GM19043 (cell line): ENCODE measurements around the gene NDRG4.

ENCODE experiments used
- ATAC-seq: cut with Tn5 transposase; IDR thresholded peaks from one replicate; pipeline ENCODE4 v1.9.1; 2021; ENCODE audit warnings: low read depth; ENCODE audit not compliant: unreplicated experiment

NDRG4 gene

DNA sequence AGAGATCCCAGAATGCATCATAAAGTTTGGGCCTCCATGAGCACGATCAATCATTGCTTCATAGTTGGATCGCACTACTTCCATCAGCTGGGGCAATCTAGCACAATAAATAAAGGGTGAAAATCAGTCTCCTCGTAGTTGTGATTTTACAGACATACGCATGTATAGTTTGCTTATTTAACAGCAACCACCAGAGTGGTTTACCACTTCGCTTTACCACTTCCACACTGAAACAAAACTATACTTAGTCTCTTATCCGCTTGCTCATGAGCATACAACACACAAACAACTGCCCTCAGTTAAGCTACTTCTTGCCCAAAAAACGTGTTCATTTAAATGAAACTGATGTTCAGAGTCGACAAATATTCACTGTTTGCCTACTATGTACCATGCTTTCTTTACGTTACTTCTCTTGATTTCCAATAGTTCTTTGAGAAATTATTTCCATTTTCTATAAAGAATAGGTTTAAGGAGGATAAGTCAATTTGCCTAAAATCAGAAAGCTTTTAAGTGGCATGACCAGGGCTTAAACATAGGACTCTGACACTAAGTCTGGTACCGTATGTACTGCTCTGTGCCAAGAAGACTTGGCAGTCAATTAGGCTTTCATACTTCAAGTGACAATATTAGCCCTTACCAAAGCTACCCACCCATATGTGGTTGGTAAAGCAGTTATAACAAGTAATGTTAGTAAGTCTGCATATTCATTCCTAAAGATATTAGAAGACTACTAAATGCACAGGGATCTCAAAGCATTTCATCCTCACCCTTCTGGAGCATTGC, 37.4 kb downstream of the NDRG4 start:
- ATAC-seq: no peak

DNA sequence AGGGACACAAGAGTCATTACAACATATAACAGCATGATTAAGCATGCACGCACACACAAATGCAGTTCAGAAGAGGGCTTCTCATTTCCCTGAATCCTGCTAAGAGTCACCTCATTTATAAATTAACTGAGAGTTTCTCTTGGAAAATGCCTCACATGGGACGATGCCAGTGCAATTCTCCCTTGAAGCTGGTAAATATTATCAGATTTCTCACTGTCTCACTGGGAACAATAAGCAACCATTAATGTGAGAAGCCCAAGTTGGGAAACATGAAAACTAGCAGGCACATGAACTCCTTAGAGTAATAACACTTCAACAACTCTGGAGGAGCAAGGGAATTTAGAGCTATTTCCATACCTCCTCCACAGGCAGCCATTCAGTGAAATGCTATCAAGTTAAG, 41.8 kb downstream of the NDRG4 start:
- ATAC-seq: no peak

DNA sequence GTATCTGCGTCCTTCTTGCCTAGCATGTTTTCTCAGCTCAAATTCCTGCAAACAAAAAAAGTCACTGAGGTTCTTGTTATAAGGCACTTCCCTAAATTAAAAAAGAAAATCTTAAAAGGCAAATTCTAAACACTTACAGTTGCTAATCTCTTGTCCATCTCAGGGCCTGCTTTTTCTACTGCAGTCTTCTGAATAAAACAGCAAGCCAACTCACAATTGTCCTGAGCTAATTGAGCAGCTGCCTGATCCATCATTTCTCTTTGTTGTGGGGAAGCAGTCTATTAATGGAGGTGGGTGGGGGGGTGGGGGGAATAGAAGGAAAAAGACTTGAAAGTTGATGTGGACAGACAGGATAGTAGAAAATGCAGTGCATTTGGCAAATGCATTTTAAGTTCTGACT, 42.3 kb downstream of the NDRG4 start:
- ATAC-seq: no peak

DNA sequence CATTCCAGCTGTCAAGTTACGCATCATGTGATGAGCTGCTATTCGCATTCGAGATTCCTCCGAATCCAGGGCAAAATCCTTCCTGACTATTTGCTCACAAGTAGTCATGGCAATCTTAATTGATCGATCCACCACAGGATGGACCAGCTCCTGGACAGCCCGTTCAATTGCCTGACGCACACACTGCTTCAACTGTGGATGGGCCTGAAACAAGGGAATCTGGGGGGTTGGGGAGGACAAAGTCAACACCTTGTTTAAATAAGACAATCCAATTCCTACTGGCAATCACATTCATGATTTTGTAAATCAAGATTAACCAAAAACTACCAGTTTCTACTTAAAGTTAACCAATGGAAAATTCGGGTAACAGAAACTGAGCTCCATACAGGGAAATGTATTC, 43.7 kb downstream of the NDRG4 start:
- no peak for ATAC-seq

DNA sequence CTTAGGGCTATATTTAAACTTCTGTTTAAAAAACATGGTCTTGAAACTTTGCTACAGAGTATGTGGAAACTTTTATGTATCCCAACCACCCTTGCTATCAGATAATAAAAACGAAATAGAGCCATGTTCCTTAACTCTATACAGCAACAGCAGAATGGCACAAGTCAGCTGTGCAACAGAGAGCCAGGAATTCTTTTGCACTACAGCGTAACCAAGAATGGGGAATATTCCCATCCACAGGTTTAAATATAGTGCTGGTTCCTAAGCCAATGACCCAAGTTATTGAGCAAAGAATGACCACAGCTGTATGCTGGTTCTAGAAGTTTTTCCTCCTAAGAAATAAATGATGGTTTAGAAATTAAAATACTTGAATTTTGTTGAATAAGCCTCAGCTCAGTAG, 48.4 kb downstream of the NDRG4 start:
- ATAC-seq: no peak

DNA sequence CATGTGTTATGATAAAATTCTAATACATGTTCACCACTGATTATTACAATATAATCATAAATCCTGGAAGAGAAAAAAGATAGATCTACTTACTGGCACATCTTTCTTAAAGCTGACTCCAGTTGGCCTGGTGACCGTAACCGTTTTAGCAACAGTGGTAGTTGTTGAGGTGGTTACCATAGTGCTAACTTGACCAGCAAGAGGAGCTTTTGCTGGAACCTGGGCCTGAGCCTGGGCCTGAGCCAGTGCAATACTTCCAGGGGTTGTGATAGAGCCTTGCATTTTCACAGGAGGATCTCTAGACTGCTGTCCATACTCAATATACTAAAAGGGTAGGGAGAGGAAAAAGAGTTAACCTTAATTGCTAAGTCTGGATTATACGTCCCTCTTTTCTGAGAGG, 51.6 kb downstream of the NDRG4 start:
- no peak for ATAC-seq

DNA sequence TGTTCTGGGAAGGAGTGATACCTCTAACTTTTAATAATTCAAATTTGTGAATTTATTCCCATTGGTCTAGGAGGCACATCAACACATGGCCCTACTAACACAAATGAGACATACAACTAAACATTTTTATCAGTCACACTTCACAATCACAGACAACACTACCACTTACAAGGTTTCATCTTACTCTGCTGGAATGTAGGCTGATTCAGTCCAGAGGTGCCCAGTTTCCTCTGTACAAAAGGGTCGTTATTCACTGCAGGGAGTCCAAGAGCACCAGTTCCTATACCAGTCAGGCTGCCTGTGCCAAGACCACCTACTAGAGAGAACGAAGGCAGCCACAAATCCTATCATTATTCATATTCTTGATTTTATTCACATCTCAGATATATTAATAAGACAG, 56.7 kb downstream of the NDRG4 start:
- no peak for ATAC-seq
